ENCODE results near the gene LSM4. TPM values are rescaled to one million over a fixed set of nuclear protein-coding genes. Genes with fewer than 3 reads are reported as not detected.
A peak's percentile ranks its signal among the peaks of the same experiment; 100 is the strongest.

Gene LSM4
- total and polyA plus RNA-seq, 2 of the 13 experiments (the other 11 are each of a cell fraction or from before 2014, with no cell fraction given): 65.8 to 166 TPM

- TF ChIP-seq HMGXB4 (CRISPR knock-in tag; IDR thresholded peaks at IDR 0.05; ENCODE audit: borderline replicate concordance in 1 of 2, low read depth in 1 of 2): 0 out of 4 replicates have a peak, but pooled peaks of 1 of the 2 experiments have one; percentile 62
- TF ChIP-seq ZNF33B (CRISPR knock-in tag; IDR thresholded peaks at IDR 0.05): no peak
- no peak for TF ChIP-seq E2F1 (CRISPR knock-in tag; IDR thresholded peaks at IDR 0.05)
- no peak for TF ChIP-seq TRAFD1 (CRISPR knock-in tag; IDR thresholded peaks at IDR 0.05; ENCODE audit: borderline replicate concordance)
- TF ChIP-seq ZNF552 (CRISPR knock-in tag; IDR thresholded peaks at IDR 0.05; ENCODE audit: borderline replicate concordance): no peak
- peak; percentile 64; the same call in 1 of the 2 replicates for TF ChIP-seq ZNF318 (CRISPR knock-in tag; IDR thresholded peaks at IDR 0.05)
- TF ChIP-seq ZNF740 (CRISPR knock-in tag; IDR thresholded peaks at IDR 0.05): no peak
- 0 out of 2 replicates have a peak, but pooled peaks have one; percentile 23 for TF ChIP-seq ZNF850 (CRISPR knock-in tag; conservative IDR thresholded peaks at IDR 0.05)
- TF ChIP-seq HMG20B (CRISPR knock-in tag; conservative IDR thresholded peaks at IDR 0.05): no peak
- peak; percentile 99 for TF ChIP-seq RFX1 (IDR thresholded peaks at IDR 0.05)
- no peak for TF ChIP-seq RBM39 (IDR thresholded peaks at IDR 0.05; ENCODE audit: low read depth, low read length, poor library complexity, severe bottlenecking)
- no peak for TF ChIP-seq NONO (IDR thresholded peaks at IDR 0.05)
- TF ChIP-seq NONO (CRISPR knock-in tag; conservative IDR thresholded peaks at IDR 0.05): 0 out of 2 replicates have a peak, but pooled peaks have one; percentile 34
- TF ChIP-seq ZNF564 (CRISPR knock-in tag; IDR thresholded peaks at IDR 0.05): no peak; the same call in 1 of the 2 replicates
These were observed 41.5 kb downstream of the LSM4 start, which contains the start of gene JUND (continued) for GRCh38 chr19:18281082-18282020.
